Fibroblast of skin of abdomen (primary cell): ENCODE results near the gene PRF1.
"Not testable (repeated sequence)": the region's sequence is repeated elsewhere in the genome, so short reads cannot be mapped to it uniquely, and the experiment has no call there.

ENCODE experiments used
- DNase-seq: peaks from one replicate; pipeline ENCODE4 v3.0.0-alpha.2; 2013

PRF1 gene

DNA sequence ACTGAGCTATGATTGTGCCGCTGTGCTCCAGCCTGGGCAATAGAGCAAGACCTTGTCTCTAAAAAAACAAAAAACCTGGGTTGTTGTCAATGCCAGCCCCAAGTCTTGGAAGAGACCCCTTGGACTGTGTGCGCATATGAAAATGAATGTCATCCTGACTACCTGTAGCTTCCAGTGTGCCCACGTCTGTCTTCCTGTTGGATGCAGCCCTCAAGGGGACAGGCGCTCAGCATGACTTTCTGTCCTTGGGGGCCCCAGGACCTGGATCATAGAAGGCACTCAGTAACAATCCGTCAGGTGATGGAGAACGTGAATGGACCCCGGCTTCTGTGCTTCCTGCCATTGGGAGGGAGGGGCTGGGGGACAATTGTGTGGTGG lies 9.0 kb downstream of the PRF1 start:
- no peak for DNase-seq

- DNase-seq: no peak
Observed at GRCh38 chr10:70592746-70593512, 9.6 kb downstream of the PRF1 start.

- no peak for DNase-seq
Observed at GRCh38 chr10:70592186-70592735, 10.3 kb downstream of the PRF1 start.

GRCh38 chr10:70590655-70591416 lies 11.7 kb downstream of the PRF1 start:
- no peak for DNase-seq

- DNase-seq: peak; percentile 25
Observed at GRCh38 chr10:70589762-70590654, 12.5 kb downstream of the PRF1 start.

GRCh38 chr10:70588859-70589570 lies 13.5 kb downstream of the PRF1 start:
- no peak for DNase-seq

- DNase-seq: no peak
Observed at GRCh38 chr10:70588255-70588654, 14.3 kb downstream of the PRF1 start.

- no peak for DNase-seq
Observed at GRCh38 chr10:70587045-70587658, 15.4 kb downstream of the PRF1 start.

GRCh38 chr10:70586348-70586930 lies 16.1 kb downstream of the PRF1 start:
- DNase-seq: no peak

DNA sequence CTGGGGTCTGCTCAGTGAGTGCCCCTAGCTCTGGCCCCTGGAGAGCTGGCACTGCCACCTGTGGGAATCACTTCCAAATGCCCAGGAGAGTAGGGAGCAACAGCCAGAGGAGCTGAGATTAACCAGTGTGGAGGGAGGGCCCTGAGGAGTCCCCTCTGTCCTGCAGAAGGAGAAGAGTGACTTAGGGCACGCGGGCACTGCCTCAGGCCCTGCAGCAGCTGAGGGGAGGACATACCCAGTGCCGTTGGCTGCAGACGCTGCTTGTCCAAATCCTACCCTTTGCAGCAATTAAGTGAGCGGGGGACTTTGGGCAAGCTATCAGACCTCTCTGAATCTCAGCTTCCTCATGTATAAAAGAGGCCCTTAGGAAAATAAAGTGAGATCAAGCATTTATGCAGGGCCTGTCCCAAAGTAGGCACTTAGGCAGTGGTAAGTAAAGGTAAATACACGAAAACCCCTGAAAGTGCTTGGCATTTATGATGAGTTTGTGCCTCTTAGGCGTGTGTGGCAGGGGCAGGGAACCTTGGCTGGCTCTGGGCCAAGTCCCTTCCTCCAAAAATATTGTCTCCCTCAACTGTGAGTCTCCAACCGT lies 16.9 kb downstream of the PRF1 start:
- no peak for DNase-seq

- DNase-seq: peak; percentile 15
Observed at GRCh38 chr10:70584909-70585544, 17.5 kb downstream of the PRF1 start.

GRCh38 chr10:70584366-70584765 lies 18.2 kb downstream of the PRF1 start:
- no peak for DNase-seq

DNA sequence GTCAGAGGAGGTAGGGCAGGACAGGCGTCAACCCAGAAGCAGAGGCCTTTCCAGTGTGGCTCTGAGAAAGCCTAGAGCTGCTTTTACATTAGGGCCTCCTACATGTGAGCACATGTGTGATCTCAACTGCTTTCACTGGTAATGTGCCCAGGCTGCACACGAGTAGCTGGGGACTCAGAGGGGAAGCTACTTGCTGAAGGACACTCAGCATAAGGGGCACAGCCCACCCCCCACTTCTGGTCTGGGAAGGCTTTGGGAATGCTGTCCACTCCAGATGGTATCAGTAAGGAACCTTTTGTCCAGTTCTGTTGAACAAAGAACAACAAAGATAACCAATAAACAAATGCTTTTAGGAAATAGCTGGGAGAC lies 18.9 kb downstream of the PRF1 start:
- no peak for DNase-seq

GRCh38 chr10:70582793-70583668 lies 19.5 kb downstream of the PRF1 start:
- no peak for DNase-seq

- not testable (repeated sequence) for DNase-seq
Observed at GRCh38 chr10:70581176-70581575, 21.4 kb downstream of the PRF1 start.

DNA sequence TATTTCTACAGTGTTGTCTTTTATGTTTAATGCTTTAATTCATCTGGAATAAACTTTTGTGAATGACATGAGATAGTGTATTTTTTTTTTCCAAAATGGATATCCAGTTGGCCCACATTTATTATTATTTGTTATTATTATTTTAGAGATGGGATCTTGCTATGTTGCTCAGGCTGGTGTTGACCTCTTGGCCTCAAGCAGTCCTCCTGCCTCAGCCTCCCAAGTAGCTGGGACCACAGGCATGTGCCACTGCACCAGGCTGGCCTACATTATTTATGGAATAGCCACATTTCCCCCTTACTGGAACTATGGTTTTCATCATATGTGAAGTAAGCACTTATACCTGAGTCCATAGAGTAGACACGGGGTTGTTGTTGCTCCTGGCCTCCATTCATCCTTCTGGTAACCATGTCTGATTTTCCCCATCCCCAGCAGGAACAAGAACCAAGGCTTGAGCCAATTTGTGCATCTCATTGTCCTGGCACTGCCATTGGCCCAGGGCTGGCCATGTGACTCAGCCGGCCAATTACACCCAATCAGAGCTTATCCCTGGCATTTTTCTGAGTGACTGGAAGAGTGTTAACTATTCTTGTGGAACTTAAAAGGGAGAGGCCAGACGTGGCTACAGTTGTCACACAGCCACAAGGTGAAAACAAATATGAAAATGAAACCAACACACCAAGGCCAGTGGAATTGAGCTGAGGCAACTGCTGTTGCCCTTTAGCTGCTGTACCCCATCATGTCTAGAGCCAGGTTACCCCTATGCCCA lies 23.1 kb downstream of the PRF1 start:
- DNase-seq: no peak

- DNase-seq: peak; percentile 76
Observed at GRCh38 chr10:70578371-70578947, 24.1 kb downstream of the PRF1 start.
